GM12875 (cell line): ENCODE measurements around the gene STPG4.

ENCODE experiments used
- H3K4me3 ChIP-seq: one replicate; pipeline ENCODE4 v1.5.1; 2011; ENCODE audit warnings: low read depth, low read length, control low read depth
- CTCF ChIP-seq: IDR thresholded peaks from 2 replicates; pipeline ENCODE4 v1.5.1; 2011; ENCODE audit warnings: low read depth, mild to moderate bottlenecking, control low read depth, inconsistent platforms, low read length, moderate library complexity, borderline replicate concordance; ENCODE audit not compliant: insufficient read depth

Gene STPG4

GRCh38 chr2:47052847-47053246 lies 102.3 kb downstream of the STPG4 start:
- H3K4me3 ChIP-seq = no peak overlapping the region
- no peak for TF ChIP-seq CTCF

DNA sequence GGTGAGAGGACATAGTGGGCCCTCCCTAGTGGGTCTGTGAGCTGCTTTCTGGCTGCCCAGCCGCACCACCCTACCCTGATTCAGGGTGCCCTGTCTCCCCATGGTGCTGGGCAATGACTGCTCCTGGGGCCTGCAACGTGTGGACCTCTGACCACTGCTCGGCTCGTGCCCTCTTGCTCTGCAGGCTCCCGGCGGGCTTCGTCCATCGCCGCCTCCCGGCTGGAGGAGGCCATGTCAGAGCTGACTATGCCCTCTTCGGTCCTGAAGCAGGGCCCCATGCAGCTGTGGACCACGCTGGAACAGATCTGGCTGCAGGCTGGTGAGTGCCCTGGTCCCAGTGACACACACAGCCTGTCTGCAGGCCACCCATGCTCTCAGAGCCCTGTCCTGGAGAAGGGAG lies 103.5 kb downstream of the STPG4 start:
- H3K4me3 ChIP-seq = no peak overlapping the region
- no peak for TF ChIP-seq CTCF

DNA sequence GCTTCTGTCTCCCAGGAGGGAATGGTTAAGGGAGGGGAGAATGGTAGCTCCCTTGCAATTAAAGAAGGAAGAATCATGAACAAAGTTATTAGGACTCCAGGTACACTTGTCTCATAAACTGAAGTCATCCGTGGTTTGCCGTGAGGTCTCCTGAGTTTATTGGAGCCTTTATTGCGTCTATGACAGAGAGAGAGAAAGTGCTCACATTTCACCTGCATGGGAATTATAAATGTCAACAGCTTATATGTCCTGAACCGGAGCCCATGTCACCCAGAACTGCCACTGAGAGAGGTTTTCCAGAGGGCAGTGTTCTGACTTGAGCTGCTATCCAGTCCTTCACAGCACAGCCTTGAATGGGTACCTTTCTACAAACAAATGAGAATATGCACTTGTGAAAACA lies 104.3 kb downstream of the STPG4 start:
- H3K4me3 ChIP-seq = no peak overlapping the region
- TF ChIP-seq CTCF = no peak

GRCh38 chr2:47050021-47050760 lies 104.9 kb downstream of the STPG4 start:
- no peak overlapping the region for H3K4me3 ChIP-seq
- TF ChIP-seq CTCF = no peak

DNA sequence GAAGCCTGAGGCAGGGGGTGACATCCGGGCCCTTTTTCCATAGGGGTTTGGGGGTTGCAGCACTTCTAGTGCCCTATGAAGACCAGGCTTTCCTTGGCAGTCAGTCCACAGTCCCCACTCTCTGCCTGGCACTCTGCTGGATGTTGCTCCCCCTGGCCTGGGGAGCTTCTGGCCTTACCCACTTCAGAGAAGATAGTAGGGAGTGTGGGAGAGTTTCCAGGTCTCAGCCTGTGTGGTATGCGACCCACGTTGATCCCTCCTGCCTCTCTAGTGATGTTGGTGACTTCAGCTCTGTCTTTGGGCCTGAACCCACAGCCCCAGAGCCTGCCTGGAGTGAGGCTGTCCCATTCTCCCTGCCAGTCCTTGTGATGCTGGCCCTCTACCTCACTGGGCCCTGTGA lies 105.6 kb downstream of the STPG4 start:
- no peak for TF ChIP-seq CTCF

DNA sequence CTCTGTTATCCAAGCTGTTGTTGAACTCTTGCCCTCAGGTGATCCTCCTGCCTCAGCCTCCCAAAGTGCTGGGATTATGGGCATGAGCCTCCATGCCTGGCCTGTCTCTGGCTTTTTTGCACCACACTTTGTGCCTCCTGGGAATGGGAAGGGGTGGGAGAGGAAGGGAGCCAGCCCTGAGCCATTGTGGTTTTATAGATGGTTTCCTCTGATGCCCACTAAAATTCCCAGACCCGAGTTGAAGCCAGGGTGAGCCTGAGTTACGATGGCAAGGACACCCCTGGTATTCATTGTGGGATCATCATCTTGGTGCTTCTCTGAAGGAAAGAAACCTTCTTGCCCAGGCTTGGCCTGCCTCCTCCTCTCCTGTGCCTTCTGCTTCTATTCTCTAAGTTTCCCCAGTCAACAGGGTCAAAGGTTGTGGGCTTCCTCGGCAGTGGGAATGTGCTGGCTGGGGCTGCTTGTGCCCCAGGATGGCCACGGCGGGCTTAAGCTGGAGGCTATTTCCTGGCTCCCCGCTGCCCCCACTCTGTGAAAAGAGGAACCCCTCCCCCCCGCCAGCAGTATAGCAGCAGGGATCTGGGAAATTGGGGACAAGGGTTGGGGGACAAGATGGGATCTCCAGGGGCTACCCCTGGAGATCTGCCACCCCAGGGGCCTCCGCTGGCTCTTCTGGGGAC lies 106.2 kb downstream of the STPG4 start:
- no peak for TF ChIP-seq CTCF
- no peak overlapping the region for H3K4me3 ChIP-seq

More for the DNA sequence above, 105.6 kb downstream of the STPG4 start:
- no peak overlapping the region for H3K4me3 ChIP-seq

DNA sequence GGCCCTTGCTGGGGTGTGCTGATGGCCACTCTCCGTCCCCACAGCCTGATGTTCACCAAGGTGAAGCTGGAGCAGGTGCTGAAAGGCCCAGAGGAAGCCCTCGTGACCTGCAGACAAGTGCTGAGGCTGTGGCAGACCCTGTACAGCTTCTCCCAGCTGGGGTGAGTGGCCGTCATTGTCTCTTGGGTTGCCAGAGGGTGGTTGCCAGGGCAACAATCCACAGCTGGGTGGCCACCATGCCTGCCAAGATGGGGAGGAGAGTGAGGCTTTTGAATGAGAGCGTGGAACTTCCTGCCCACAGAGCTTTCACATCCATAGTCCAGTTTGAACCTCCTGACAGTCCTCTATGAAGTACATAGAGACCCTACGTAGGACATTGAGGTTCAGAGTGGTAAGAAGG lies 108.8 kb downstream of the STPG4 start:
- no peak for TF ChIP-seq CTCF
- H3K4me3 ChIP-seq = no peak overlapping the region
